Ovary (tissue), 10 donors: ENCODE data around the gene SLC35B3. TPM values are rescaled to one million over a fixed set of nuclear protein-coding genes. Genes with fewer than 3 reads are reported as not detected.

Experiments
- DNase-seq, 5 donors: peaks; one replicate each; pipeline ENCODE4 v3.0.0-alpha.2; 2019 to 2020
- H3K27ac ChIP-seq, 2 donors: fragments of 200-600 bp; one replicate each; pipeline versions ENCODE4 v1.5.1 to v1.8.0; 2019 to 2022
- H3K27me3 ChIP-seq: fragments of 200-600 bp; one replicate; pipeline ENCODE4 v1.8.0; 2022
- H3K36me3 ChIP-seq: fragments of 200-600 bp; sonication (generic); one replicate; pipeline ENCODE4 v1.5.1; 2019
- H3K4me1 ChIP-seq: one replicate; pipeline ENCODE4 v1.8.1; 2013; ENCODE audit warnings: mild to moderate bottlenecking, moderate library complexity; ENCODE audit not compliant: insufficient read depth
- H3K4me3 ChIP-seq: fragments of 200-600 bp; sonication (generic); one replicate; pipeline ENCODE4 v1.5.1; 2017
- H3K9me3 ChIP-seq, 2 donors: fragments of 200-600 bp in 1 of 2; sonication (generic) in 1 of 2; one replicate each; pipeline versions ENCODE4 v1.5.1 to v1.8.1; 2013 to 2019; ENCODE audit warnings: mild to moderate bottlenecking in 1 of 2, moderate library complexity in 1 of 2
- CTCF ChIP-seq, 3 donors: fragments of 450-650 bp in 2 of 3; fragments of 200-600 bp in 1 of 3; IDR thresholded peaks; one replicate each; pipeline versions ENCODE4 v1.5.1 to v1.8.0; 2016 to 2022; ENCODE audit warnings: antibody characterized with exemption in 3 of 3, mild to moderate bottlenecking in 1 of 3
- EP300 ChIP-seq: sonication (generic); formaldehyde crosslinking; IDR thresholded peaks from one replicate; pipeline ENCODE4 v1.6.1; 2017; ENCODE audit warnings: antibody characterized with exemption
- POLR2A ChIP-seq: fragments of 450-650 bp; IDR thresholded peaks from one replicate; pipeline ENCODE4 v1.6.1; 2017; ENCODE audit warnings: antibody characterized with exemption, mild to moderate bottlenecking, moderate library complexity
- WGBS, 3 donors: extraction: QIAGEN DNeasy Blood & Tissue Kit in 1 of 3; methylation state at CpG; one replicate each; pipeline versions ENCODE4 v1.1.5 to v1.1.7; 2013 to 2017; 5-methylcytosine and 5-hydroxymethylcytosine counted together
- intact Hi-C, 4 donors: fragments of 100-400 bp; cut with DNase I; formaldehyde crosslinking; loops; one replicate each; pipeline versions ENCODE4 v1.11.0 to v1.15.1; 2022 to 2023
- long read RNA-seq, 3 donors: library from polyadenylated mRNA in 2 of 3; unstranded in 2 of 3; transcript quantifications; one replicate each; pipeline ENCODE4 v2.0.0 and lab custom pipeline, GENCODE V29; 2021 to 2026
- polyA plus RNA-seq, 2 donors: library from polyadenylated mRNA; stranded (reverse); fragments of 200-250 nt in 1 of 2; fragments of 350-450 nt in 1 of 2; fragmentation: Illumina TruSeq in 1 of 2; extraction: RNeasy Lipid Tissue Mini Kit (QIAGEN cat#74804) in 1 of 2; gene quantifications; one replicate each; pipeline ENCODE4 v1.2.3, GENCODE V29; 2013 to 2014
- total RNA-seq, 7 donors: library from RNA; depleted of rRNA in 2 of 7; stranded (reverse); fragments of >200 nt in 2 of 7; fragmentation: NEBNext Ultra II Directional in 3 of 7; extraction: Animal tissue kit (Norgen Biotek cat#: 25700) in 3 of 7; gene quantifications; one replicate each; pipeline versions ENCODE4 v1.1.0 to v1.2.4, GENCODE V29; 2016 to 2023
- donor health status: DM: no; HTN: no; CAD: no; lungs with moderate emphysema.
- donor health status: DM: no; HTN: no; CAD: no.
- donor health status: Bipolar disorder and iron deficiency.
- donor health status: DM: yes; HTN: yes; CAD: no.
- donor health status: DM: no; HTN: no; CAD: no.
- donor health status: DM: yes; HTN: yes; CAD: no.

The SLC35B3 gene
- 10 to 100 TPM in 3 of 7 donors, 1 to 10 TPM in 4; 4.6 to 13.8 (median 9.9) TPM for total RNA-seq
- 10 to 100 TPM in 1 of 2 donors, 1 to 10 TPM in 1; 9.3 to 15.5 TPM for polyA plus RNA-seq
- long read RNA-seq, donor 1, transcript SLC35B3-202 (11 exons, 1,973 nt): major isoform, 5 of 18 reads
- long read RNA-seq, donor 1, partial matches to known transcripts: 2 of 18 reads
- long read RNA-seq, donor 1, other reads (novel, unspliced or antisense): 11 of 18 reads
- long read RNA-seq, donor 2, partial matches to known transcripts: 0 of 1 reads
- long read RNA-seq, donor 2, other reads (novel, unspliced or antisense): 0 of 1 reads
- long read RNA-seq, donor 3, transcript SLC35B3-202 (11 exons, 1,973 nt): major isoform, 7 of 24 reads
- long read RNA-seq, donor 3, partial matches to known transcripts: 3 of 24 reads
- long read RNA-seq, donor 3, other reads (novel, unspliced or antisense): 14 of 24 reads

GRCh38 chr6:8435093-8435844, at the start of gene SLC35B3:
Gene SLC35B3, minus strand, starts transcription at chr6:8435545.
- Histone ChIP-seq H3K9me3 (no peaks in the 10 kb centered on the region), H3K4me3 (peak within 1 kb of the TSS; percentile 85), H3K4me1 (peaks cover 5% of the 10 kb centered on the region), H3K27ac (peak within 1 kb of the TSS in 1 of 2 donors; percentile 69), H3K27me3 (no peaks in the 10 kb centered on the region), H3K36me3 (no peaks in the 10 kb centered on the region)
- intact Hi-C loops: loop anchor here in 1 of 4 donors (10.0 kb wide), 1 partner anchor 1120 kb away; the partner anchor contains the start of gene SSR1
- TF ChIP-seq POLR2A (peak; percentile 78), CTCF (IDR thresholded peaks at IDR 0.05) (no peak)
- WGBS, 3 donors: 0 to 1% (median 1%) methylated on average over 58 to 62 of the region's 62 CpGs
- peak; percentile 93 to 98 (median 97) for DNase-seq

- H3K4me3 ChIP-seq: no peak overlapping the region
- 29 to 49% (median 47%) methylated on average over 1 of the region's 1 CpG for WGBS, 3 donors
- intact Hi-C loops: no loop called here
- no peaks in the 10 kb centered on the region for H3K9me3 ChIP-seq
- H3K36me3 ChIP-seq: no peaks in the 10 kb centered on the region
- TF ChIP-seq POLR2A: no peak
- no peak for TF ChIP-seq EP300
- no peak for TF ChIP-seq CTCF (IDR thresholded peaks at IDR 0.05)
- no peak for DNase-seq
- no peaks in the 10 kb centered on the region for H3K27me3 ChIP-seq
- no peak overlapping the region for H3K27ac ChIP-seq
- H3K4me1 ChIP-seq: no peaks in the 10 kb centered on the region
These were observed 48.3 kb upstream of the SLC35B3 start for GRCh38 chr6:8483650-8484049.

- Histone ChIP-seq H3K27me3 (no peaks in the 10 kb centered on the region), H3K27ac (no peak overlapping the region), H3K4me3 (no peak overlapping the region), H3K36me3 (no peaks in the 10 kb centered on the region), H3K4me1 (no peaks in the 10 kb centered on the region), H3K9me3 (no peaks in the 10 kb centered on the region)
- intact Hi-C loops: no loop called here
- WGBS, 3 donors: 25 to 60% (median 41%) methylated on average over 2 of the region's 2 CpGs
- DNase-seq: no peak
- TF ChIP-seq EP300 (no peak), POLR2A (no peak), CTCF (IDR thresholded peaks at IDR 0.05) (no peak)
These were observed 46.4 kb upstream of the SLC35B3 start for GRCh38 chr6:8481727-8482126.

GRCh38 chr6:8478418-8478817, 43.1 kb upstream of the SLC35B3 start:
- Histone ChIP-seq H3K4me3 (no peak overlapping the region), H3K36me3 (no peaks in the 10 kb centered on the region), H3K27me3 (no peaks in the 10 kb centered on the region), H3K4me1 (no peaks in the 10 kb centered on the region), H3K9me3 (no peaks in the 10 kb centered on the region), H3K27ac (no peak overlapping the region)
- 76 to 87% (median 77%) methylated on average over 1 of the region's 1 CpG for WGBS, 3 donors
- no peak for DNase-seq
- intact Hi-C loops: no loop called here
- TF ChIP-seq CTCF (IDR thresholded peaks at IDR 0.05) (no peak), POLR2A (no peak), EP300 (no peak)
